ENCODE measurements around the gene ZNF44.

ZNF44 gene

DNA sequence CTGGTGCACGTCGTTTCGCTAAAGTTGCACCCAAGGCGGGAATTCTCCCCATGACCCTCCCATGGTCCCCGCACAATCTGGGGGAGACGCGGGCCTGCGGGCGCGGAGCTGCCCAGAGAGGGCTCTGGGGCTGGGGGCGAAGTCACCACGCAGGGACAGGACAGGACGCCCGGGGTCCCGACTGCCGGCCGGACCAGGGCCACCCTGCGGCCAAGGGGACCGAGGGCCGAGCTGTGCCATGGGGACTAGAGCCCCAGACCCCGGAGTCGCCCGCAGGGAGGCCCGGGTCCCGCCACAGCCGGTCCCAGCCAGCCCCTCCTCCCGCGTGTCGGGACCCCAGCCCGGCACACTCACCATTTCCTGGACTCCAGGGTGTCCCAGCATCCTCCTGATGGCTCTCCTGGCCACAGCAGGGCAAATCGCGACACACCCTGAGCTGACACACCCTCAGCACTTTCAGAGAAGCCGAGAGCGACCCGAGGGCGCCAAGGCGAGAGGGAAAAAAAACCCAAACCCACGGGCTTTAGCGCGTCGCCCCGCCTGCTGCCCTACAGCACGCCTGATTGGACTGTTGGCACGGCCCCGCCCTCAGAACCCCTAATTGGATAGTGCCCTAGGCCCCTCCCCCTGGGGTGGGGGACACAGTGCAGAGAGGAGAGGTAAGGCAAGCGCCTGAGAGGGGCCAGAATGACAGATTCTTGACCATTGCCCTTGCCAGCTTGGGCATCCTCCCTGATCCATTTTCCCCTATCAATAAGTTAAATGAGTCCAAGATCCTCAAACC, 28.6 kb downstream of the ZNF44 start:
- in situ Hi-C loops (cut with MboI; ENCODE audit: low sequenced_read_pairs), result no loop called here

DNA sequence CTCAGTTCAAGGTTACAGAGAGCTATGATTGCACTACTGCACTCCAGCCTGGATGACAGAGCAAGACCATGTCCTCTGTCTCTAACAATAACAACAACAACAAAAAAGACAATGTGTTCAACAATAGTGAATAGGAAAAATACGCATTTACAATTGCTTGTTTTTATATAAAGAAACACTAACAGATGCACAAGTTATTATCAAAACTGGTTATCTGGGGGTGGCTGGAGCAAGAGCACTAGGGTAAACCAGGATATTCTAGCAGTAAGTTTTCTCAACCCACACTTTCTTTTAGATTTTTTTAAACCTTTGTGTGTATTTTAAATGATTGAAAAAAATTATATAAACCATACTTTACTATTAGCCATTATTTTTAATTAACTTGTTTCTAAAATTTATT, 33.1 kb downstream of the ZNF44 start:
- in situ Hi-C loops (cut with MboI; ENCODE audit: low sequenced_read_pairs), result no loop called here

DNA sequence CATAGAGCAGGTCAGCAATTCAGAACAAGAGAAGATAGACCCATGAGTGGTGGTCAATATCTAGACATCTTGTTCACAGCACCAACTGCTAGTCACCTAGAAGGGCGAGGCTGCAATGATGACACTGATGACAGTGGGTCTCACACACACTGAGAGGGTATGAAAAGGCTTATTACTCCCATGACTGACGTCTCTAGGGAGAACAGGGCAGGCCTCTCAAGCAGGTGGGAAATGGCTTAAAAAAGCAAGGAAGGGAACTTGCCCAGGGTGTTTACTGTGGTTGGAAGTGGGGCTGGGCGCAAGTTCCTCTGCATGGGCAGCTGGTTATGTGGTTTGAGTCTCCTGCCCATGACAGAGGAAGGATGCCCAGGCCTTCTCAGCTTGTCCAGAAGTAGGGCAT, 33.8 kb downstream of the ZNF44 start:
- in situ Hi-C loops (cut with MboI; ENCODE audit: low sequenced_read_pairs), result no loop called here

- in situ Hi-C loops (cut with MboI; ENCODE audit: low sequenced_read_pairs), result no loop called here
Measured at GRCh38 chr19:12260236-12260635, 34.4 kb downstream of the ZNF44 start.

- in situ Hi-C loops (cut with MboI; ENCODE audit: low sequenced_read_pairs), result no loop called here
Measured at GRCh38 chr19:12255372-12255771, 39.3 kb downstream of the ZNF44 start.

DNA sequence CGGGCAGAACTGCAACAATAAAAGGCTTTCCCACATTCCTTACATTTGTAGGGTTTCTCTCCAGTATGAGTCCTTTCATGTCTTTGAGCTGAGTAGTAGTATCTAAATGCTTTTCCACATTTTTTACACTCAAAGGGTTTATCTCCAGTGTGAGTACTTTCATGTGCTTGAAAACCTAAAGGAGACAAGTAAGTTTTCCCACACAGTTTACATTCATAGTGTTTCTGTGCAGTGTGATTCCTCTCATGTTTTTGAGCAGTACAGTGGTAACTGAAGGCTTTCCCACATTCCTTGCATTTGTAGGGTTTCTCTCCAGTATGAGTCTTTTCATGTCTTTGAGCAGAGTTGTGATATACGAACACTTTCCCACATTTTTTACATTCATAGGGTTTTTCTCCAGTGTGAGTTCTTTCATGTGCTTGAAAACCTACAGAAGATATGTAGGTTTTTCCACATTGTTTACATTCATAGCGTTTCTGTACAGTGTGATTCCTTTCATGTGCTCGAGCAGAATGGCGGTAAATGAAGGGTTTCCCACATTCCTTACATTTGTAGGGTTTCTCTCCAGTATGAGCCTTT, 47.0 kb downstream of the ZNF44 start:
- in situ Hi-C loops (cut with MboI; ENCODE audit: low sequenced_read_pairs), result no loop called here

GRCh38 chr19:12244370-12244769, 50.3 kb downstream of the ZNF44 start:
- in situ Hi-C loops (cut with MboI; ENCODE audit: low sequenced_read_pairs), result no loop called here

GRCh38 chr19:12237143-12237839, 57.4 kb downstream of the ZNF44 start:
- in situ Hi-C loops (cut with MboI; ENCODE audit: low sequenced_read_pairs), result no loop called here

- in situ Hi-C loops (cut with MboI; ENCODE audit: low sequenced_read_pairs), result no loop called here
Measured at GRCh38 chr19:12232961-12233360, 61.7 kb downstream of the ZNF44 start.

DNA sequence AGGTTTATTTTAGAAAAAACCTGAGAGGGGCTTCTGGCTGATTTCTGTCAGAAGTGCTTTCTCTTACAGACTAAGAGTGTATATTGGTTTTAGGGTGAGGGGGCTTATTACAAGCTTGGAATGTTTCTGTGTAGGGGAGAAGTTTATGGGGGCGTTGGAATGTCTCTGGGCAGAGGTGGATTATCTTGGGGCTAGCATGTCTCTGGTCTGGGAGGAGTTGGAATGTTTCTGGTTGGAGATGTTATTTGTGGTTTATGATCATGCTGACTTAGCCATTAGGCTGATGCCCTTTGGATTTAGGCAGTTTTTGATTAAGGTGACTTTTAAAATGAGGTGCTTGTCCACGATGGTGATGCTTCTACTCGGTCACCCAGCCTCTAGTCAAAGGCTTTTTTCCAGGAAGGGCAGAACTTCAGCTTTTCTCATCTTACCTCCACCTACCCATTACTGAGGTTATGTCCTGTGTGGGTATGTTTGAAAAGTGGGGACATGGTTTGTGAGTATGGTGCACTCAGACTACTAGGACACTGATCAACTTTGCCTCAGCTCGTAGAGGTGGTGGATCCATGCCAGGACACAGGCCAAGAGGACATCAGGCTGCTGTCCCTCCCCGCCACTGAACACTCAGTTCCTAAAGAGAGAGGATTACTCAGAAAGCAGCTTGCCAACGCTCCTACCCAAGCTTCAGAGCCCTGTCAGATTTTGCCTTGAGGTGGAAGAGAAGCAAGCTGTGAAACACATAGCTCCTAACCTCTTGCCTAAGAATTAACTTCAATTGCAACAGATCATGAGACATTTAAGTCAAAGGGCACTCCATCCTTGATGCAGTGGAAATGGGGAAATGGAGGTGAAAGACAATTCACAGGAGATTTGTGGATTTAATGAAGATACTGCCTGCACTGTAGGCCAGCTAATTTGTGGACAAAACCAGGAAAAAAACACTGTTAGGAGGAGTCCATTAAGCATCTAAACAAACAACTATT, 63.6 kb downstream of the ZNF44 start:
- in situ Hi-C loops (cut with MboI; ENCODE audit: low sequenced_read_pairs), result no loop called here

GRCh38 chr19:12229990-12230389, 64.7 kb downstream of the ZNF44 start:
- in situ Hi-C loops (cut with MboI; ENCODE audit: low sequenced_read_pairs), result no loop called here

DNA sequence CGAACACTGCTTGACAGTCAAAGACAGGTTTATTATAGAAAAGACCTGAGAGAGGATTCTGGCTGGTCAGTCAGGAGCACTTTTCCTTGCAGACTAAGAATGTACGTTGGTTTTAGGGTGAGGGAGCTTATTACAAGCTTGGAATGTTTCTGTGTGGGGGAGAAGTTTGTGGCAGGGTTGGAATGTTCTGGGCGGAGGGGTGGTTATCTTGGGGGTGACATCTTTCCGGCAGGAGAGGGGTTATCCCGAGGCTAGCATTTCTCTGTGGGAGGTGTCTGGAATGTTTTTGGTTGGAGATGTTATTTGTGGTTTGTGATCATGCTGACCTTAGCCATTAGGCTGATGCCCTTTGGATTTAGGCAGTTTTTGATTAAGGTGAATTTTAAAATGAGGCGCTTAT, 70.0 kb downstream of the ZNF44 start:
- in situ Hi-C loops (cut with MboI; ENCODE audit: low sequenced_read_pairs), result no loop called here

DNA sequence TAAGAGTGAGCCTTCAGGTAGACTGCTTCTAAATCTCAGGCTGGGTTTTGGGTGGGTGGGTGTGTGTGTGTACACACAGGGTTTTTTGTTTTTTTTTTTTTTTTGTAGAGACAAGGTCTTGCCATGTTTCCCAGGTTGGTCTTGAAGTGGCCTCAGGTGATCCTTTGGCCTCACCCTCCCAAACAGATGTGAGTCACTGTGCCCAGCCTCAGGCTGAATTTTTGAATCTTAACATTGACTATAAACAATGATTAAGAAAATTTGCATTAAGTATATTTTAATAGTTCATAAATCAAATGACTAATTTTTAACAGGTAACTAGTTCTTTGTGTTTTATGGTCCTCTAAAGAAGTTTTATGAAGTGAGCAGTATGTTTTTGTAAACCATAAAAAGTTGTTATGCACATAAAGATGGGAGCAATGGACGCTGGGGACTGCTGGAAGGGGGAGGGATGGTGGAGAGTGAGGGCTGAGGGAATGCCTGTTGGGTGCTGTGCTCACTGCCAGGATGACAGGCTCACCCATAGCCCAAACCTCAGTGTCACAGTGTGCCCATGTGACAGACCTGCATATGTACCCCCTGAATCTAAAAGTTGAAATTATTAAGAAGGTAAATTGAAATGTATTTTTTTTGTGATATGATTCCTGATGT, 71.6 kb downstream of the ZNF44 start:
- in situ Hi-C loops (cut with MboI; ENCODE audit: low sequenced_read_pairs), result no loop called here
